IMR-90 (cell line): Measurements from ENCODE around the gene STK10.

ENCODE experiments used
- BHLHE40 ChIP-seq: fragments of 150-350 bp; IDR thresholded peaks from 2 replicates; pipeline ENCODE4 v1.6.1; 2016; ENCODE audit warnings: mild to moderate bottlenecking, low read depth, low read length
- CEBPB ChIP-seq: IDR thresholded peaks from 2 replicates; pipeline ENCODE4 v1.6.1; 2012; ENCODE audit warnings: low read depth, low read length, improper control_type of control experiment
- CTCF ChIP-seq: conservative IDR thresholded peaks from 2 replicates; pipeline ENCODE4 v1.5.1; 2012; ENCODE audit warnings: mild to moderate bottlenecking, low read depth, low read length, improper control_type of control experiment
- ELK1 ChIP-seq: fragments of 150-350 bp; IDR thresholded peaks from 2 replicates; pipeline ENCODE4 v1.6.1; 2016; ENCODE audit warnings: low read depth, mild to moderate bottlenecking, low read length, moderate library complexity, borderline replicate concordance
- FOS ChIP-seq: fragments of 150-350 bp; IDR thresholded peaks from 2 replicates; pipeline ENCODE4 v1.6.1; 2016; ENCODE audit warnings: low read depth, low read length
- MAFK ChIP-seq: IDR thresholded peaks from 2 replicates; pipeline ENCODE4 v1.6.1; 2012; ENCODE audit warnings: low read depth, low read length, improper control_type of control experiment
- MAZ ChIP-seq: IDR thresholded peaks from 2 replicates; pipeline ENCODE4 v1.6.1; 2012; ENCODE audit warnings: low read depth, mild to moderate bottlenecking, low read length, improper control_type of control experiment, moderate library complexity, borderline replicate concordance
- MXI1 ChIP-seq: IDR thresholded peaks from 2 replicates; pipeline ENCODE4 v1.6.1; 2012; ENCODE audit warnings: low read depth, mild to moderate bottlenecking, low read length, moderate library complexity, borderline replicate concordance
- POLR2A ChIP-seq: IDR thresholded peaks from 2 replicates; pipeline ENCODE4 v1.6.1; 2012; ENCODE audit warnings: mild to moderate bottlenecking, low read depth, low read length
- RAD21 ChIP-seq: IDR thresholded peaks from 2 replicates; pipeline ENCODE4 v1.6.1; 2012; ENCODE audit warnings: low read length, improper control_type of control experiment
- RCOR1 ChIP-seq: IDR thresholded peaks from 2 replicates; pipeline ENCODE4 v1.6.1; 2012; ENCODE audit warnings: mild to moderate bottlenecking, low read length, improper control_type of control experiment; ENCODE audit not compliant: insufficient replicate concordance
- RFX5 ChIP-seq: IDR thresholded peaks from 2 replicates; pipeline ENCODE4 v1.8.0; 2012; ENCODE audit warnings: low read depth, mild to moderate bottlenecking, low read length, moderate library complexity
- SMC3 ChIP-seq: fragments of 150-350 bp; IDR thresholded peaks from 2 replicates; pipeline ENCODE4 v1.6.1; 2016; ENCODE audit warnings: low read depth, mild to moderate bottlenecking, antibody characterized with exemption, low read length, moderate library complexity
- USF2 ChIP-seq: fragments of 150-350 bp; IDR thresholded peaks from 2 replicates; pipeline ENCODE4 v1.6.1; 2017; ENCODE audit warnings: mild to moderate bottlenecking, antibody characterized with exemption, low read length, low read depth

GRCh38 chr5:172223901-172224873 is 36.2 kb upstream of the STK10 start:
- TF ChIP-seq RCOR1 = no peak
- TF ChIP-seq POLR2A = no peak
- no peak for TF ChIP-seq ELK1
- TF ChIP-seq CTCF = no peak
- no peak for TF ChIP-seq MAZ
- TF ChIP-seq RFX5 = no peak
- TF ChIP-seq MAFK = no peak
- TF ChIP-seq RAD21 = no peak
- TF ChIP-seq CEBPB = no peak
- no peak for TF ChIP-seq USF2
- TF ChIP-seq BHLHE40 = no peak
- no peak for TF ChIP-seq MXI1
- TF ChIP-seq FOS = no peak
- TF ChIP-seq SMC3 = no peak
